Transverse colon (tissue), 4 donors: Measurements from ENCODE around the gene PIGN.

ENCODE experiments used
- EP300 ChIP-seq: sonication (generic); formaldehyde crosslinking; IDR thresholded peaks from one replicate; pipeline ENCODE4 v1.6.1; 2017; ENCODE audit warnings: antibody characterized with exemption, low read depth
- POLR2A ChIP-seq: fragments of 450-650 bp; IDR thresholded peaks from one replicate; pipeline ENCODE4 v1.6.1; 2016; ENCODE audit warnings: antibody characterized with exemption, mild to moderate bottlenecking, moderate library complexity
- POLR2AphosphoS5 ChIP-seq, 3 donors: sonication (generic); formaldehyde crosslinking; IDR thresholded peaks; one replicate each; pipeline ENCODE4 v1.6.1; 2016; ENCODE audit warnings: antibody characterized with exemption in 3 of 3
- TF ChIP-seq, protein P1 (sequence below), 5 experiments: fragments of 200-600 bp in 3 of 5; fragments of 450-650 bp in 2 of 5; sonication (generic) in 3 of 5; IDR thresholded peaks; 1 replicate in 2 of 5; 2 replicates in 3 of 5; pipeline ENCODE4 v1.5.1; 2016 to 2017; ENCODE audit warnings: antibody characterized with exemption in 5 of 5, inconsistent platforms in 3 of 5, mild to moderate bottlenecking in 2 of 5, moderate library complexity in 1 of 5

DNA sequence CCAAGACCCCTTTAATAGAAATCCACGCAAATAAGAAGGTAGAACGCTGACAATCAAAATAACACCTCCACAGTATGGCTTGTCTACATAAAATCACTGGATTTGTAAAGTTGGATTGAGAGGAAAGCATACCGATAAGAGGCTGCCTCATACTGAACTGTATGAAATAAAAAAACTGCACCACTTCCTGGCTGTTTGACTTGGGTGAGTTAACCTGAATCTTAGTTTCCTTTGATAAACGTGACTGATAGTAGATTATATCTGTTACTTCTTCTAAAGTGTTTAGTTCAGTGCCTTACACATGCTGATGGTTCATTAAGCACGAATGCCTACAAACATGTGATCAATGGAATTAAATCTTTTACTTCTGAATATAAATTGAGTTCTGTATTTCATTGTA lies 153.6 kb downstream of the PIGN start:
- TF ChIP-seq, protein P1, sequence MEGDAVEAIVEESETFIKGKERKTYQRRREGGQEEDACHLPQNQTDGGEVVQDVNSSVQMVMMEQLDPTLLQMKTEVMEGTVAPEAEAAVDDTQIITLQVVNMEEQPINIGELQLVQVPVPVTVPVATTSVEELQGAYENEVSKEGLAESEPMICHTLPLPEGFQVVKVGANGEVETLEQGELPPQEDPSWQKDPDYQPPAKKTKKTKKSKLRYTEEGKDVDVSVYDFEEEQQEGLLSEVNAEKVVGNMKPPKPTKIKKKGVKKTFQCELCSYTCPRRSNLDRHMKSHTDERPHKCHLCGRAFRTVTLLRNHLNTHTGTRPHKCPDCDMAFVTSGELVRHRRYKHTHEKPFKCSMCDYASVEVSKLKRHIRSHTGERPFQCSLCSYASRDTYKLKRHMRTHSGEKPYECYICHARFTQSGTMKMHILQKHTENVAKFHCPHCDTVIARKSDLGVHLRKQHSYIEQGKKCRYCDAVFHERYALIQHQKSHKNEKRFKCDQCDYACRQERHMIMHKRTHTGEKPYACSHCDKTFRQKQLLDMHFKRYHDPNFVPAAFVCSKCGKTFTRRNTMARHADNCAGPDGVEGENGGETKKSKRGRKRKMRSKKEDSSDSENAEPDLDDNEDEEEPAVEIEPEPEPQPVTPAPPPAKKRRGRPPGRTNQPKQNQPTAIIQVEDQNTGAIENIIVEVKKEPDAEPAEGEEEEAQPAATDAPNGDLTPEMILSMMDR (IDR thresholded peaks at IDR 0.05), result no peak
- TF ChIP-seq POLR2AphosphoS5 (IDR thresholded peaks at IDR 0.05) (no peak), POLR2A (no peak), EP300 (no peak)
